ENCODE data around the gene BCAR1. TPM values are rescaled to one million over a fixed set of nuclear protein-coding genes. Genes with fewer than 3 reads are reported as not detected.

Gene BCAR1
- total and polyA plus RNA-seq, 2 of the 13 experiments (the other 11 are each of a cell fraction or from before 2014, with no cell fraction given), result 48.1 to 51.7 TPM

DNA sequence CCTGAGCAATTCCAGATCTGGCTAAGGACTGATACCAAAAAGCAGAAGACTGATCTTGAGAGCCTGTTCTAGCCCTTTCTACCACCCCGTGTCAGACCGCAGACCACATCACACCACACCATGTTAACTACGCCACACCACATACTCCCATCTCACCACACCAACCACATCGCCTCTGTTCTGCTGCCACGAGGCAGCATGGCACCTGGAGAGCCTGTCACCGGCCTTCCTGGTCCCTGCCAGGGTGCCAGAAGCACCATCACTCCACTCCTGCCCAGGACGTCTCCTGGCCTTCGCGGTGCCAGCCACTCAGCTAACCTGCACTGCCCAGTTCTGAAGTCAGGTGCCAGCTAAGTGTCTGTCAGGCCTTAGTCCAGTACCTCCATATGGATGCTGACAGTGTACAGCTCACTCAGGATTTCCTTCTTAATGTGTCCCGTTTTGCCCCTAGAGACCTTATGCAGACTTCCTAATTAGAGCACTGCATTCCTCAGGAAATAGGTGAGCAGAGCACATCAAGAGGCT, 37.2 kb upstream of the BCAR1 start (continued):
- TF ChIP-seq, protein P1, sequence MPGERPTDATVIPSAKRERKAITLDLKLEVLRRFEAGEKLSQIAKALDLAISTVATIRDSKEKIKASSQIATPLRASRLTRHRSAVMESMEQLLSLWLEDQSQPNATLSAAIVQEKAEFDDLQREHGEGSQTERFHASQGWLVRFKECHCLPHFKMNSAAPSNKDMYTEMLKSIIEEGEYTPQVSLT (CRISPR knock-in tag; IDR thresholded peaks at IDR 0.05; ENCODE audit: borderline replicate concordance, low read depth), result no peak
- TF ChIP-seq ZNF431 (CRISPR knock-in tag; IDR thresholded peaks at IDR 0.05; ENCODE audit: borderline replicate concordance, low read depth) (no peak), TCF7L2 (IDR thresholded peaks at IDR 0.05; ENCODE audit: low read depth, low read length) (no peak)
- TF ChIP-seq, protein P2, sequence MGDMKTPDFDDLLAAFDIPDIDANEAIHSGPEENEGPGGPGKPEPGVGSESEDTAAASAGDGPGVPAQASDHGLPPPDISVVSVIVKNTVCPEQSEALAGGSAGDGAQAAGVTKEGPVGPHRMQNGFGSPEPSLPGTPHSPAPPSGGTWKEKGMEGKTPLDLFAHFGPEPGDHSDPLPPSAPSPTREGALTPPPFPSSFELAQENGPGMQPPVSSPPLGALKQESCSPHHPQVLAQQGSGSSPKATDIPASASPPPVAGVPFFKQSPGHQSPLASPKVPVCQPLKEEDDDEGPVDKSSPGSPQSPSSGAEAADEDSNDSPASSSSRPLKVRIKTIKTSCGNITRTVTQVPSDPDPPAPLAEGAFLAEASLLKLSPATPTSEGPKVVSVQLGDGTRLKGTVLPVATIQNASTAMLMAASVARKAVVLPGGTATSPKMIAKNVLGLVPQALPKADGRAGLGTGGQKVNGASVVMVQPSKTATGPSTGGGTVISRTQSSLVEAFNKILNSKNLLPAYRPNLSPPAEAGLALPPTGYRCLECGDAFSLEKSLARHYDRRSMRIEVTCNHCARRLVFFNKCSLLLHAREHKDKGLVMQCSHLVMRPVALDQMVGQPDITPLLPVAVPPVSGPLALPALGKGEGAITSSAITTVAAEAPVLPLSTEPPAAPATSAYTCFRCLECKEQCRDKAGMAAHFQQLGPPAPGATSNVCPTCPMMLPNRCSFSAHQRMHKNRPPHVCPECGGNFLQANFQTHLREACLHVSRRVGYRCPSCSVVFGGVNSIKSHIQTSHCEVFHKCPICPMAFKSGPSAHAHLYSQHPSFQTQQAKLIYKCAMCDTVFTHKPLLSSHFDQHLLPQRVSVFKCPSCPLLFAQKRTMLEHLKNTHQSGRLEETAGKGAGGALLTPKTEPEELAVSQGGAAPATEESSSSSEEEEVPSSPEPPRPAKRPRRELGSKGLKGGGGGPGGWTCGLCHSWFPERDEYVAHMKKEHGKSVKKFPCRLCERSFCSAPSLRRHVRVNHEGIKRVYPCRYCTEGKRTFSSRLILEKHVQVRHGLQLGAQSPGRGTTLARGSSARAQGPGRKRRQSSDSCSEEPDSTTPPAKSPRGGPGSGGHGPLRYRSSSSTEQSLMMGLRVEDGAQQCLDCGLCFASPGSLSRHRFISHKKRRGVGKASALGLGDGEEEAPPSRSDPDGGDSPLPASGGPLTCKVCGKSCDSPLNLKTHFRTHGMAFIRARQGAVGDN (CRISPR knock-in tag; IDR thresholded peaks at IDR 0.05), result 0 out of 2 replicates have a peak, but pooled peaks have one; percentile 29

GRCh38 chr16:75288181-75288580, 36.8 kb upstream of the BCAR1 start:
- in situ Hi-C loops (cut with HindIII; ENCODE audit: extremely low pct_ligation_motif_present, low pct_unique_long_range_greater_than_20kb) (no loop called here), intact Hi-C loops (cut with micrococcal nuclease; ENCODE audit: unreplicated experiment) (no loop called here)
- Histone ChIP-seq H3K9ac (ENCODE audit: insufficient read depth, low read depth, low read length) (no peak overlapping the region), H3K27ac (ENCODE audit: extremely low read length, insufficient read depth, low read length) (no peak overlapping the region), H3K4me2 (ENCODE audit: low read depth, low read length) (no peak overlapping the region), H3K4me1 (ENCODE audit: insufficient read depth, low read length) (peaks cover 11% of the 10 kb centered on the region), H3K9me3 (ENCODE audit: low read length) (no peaks in the 10 kb centered on the region), H3K79me2 (ENCODE audit: insufficient read depth, low read length) (no peaks in the 10 kb centered on the region), H3K36me3 (replicated peaks in 1 of 2; ENCODE audit: control insufficient read depth in 1 of 2, insufficient read depth in 2 of 2, low read length in 2 of 2) (peaks cover 16 to 25% of the 10 kb centered on the region in 2 experiments), H4K20me1 (ENCODE audit: insufficient read depth, low read length) (no peaks in the 10 kb centered on the region), H2AFZ (ENCODE audit: low read length) (no peak overlapping the region), H3K27me3 (ENCODE audit: control insufficient read depth in 1 of 2, insufficient read depth in 2 of 2, low read length in 2 of 2) (no peaks in the 10 kb centered on the region), H3K4me3 (replicated peaks in 1 of 3; ENCODE audit: insufficient read depth in 1 of 3, low read depth in 2 of 3, low read length in 3 of 3) (no peak overlapping the region)
- POLR2A ChIA-PET, result interaction anchor here (1.1 kb wide), 2 partner anchors 17 to 44 kb away, joined by 3 to 6 read pairs; no protein-coding TSS in a partner anchor
- DNase-seq (ENCODE audit: low spot score), result no peak
- no peak for ATAC-seq
- 96% methylated on average over 7 of the region's 7 CpGs for WGBS (ENCODE audit: low lambda C conversion rate)
- no peak for FAIRE-seq
- CTCF ChIA-PET (ENCODE audit: low intra/inter-chr PET ratio, low total read pairs), result no interaction called here
- BruUV-seq (replicated peaks), result no TSS peak
- TF ChIP-seq ZNF800 (CRISPR knock-in tag; IDR thresholded peaks at IDR 0.05), result no peak
- TF ChIP-seq HIC2 (CRISPR knock-in tag; IDR thresholded peaks at IDR 0.05; ENCODE audit: low read depth), result no peak
- no peak for TF ChIP-seq IRF2 (CRISPR knock-in tag; IDR thresholded peaks at IDR 0.05)
- TF ChIP-seq STAT5B (CRISPR knock-in tag; IDR thresholded peaks at IDR 0.05), result no peak
- TF ChIP-seq KDM5A (IDR thresholded peaks at IDR 0.05; ENCODE audit: borderline replicate concordance, low read length), result no peak
- TF ChIP-seq ZMYM2 (CRISPR knock-in tag; IDR thresholded peaks at IDR 0.05), result no peak
- no peak for TF ChIP-seq ZFAT (CRISPR knock-in tag; conservative IDR thresholded peaks at IDR 0.05)
- no peak for TF ChIP-seq YEATS4 (CRISPR knock-in tag; IDR thresholded peaks at IDR 0.05; ENCODE audit: borderline replicate concordance)
- no peak for TF ChIP-seq KMT2A (CRISPR knock-in tag; IDR thresholded peaks at IDR 0.05)

Measured in HepG2 (cell line).